Ovary (tissue), 9 donors: ENCODE measurements around the gene CRAMP1. TPM values are rescaled to one million over a fixed set of nuclear protein-coding genes. Genes with fewer than 3 reads are reported as not detected.

Experiments
- DNase-seq, 5 donors: peaks; one replicate each; pipeline ENCODE4 v3.0.0-alpha.2; 2019 to 2020
- H3K27ac ChIP-seq, 2 donors: fragments of 200-600 bp; one replicate each; pipeline versions ENCODE4 v1.5.1 to v1.8.0; 2019 to 2022
- H3K27me3 ChIP-seq: fragments of 200-600 bp; one replicate; pipeline ENCODE4 v1.8.0; 2022
- H3K36me3 ChIP-seq: fragments of 200-600 bp; sonication (generic); one replicate; pipeline ENCODE4 v1.5.1; 2019
- H3K4me1 ChIP-seq: one replicate; pipeline ENCODE4 v1.8.1; 2013; ENCODE audit warnings: mild to moderate bottlenecking, moderate library complexity; ENCODE audit not compliant: insufficient read depth
- H3K4me3 ChIP-seq: fragments of 200-600 bp; sonication (generic); one replicate; pipeline ENCODE4 v1.5.1; 2017
- H3K9me3 ChIP-seq, 2 donors: fragments of 200-600 bp in 1 of 2; sonication (generic) in 1 of 2; one replicate each; pipeline versions ENCODE4 v1.5.1 to v1.8.1; 2013 to 2019; ENCODE audit warnings: mild to moderate bottlenecking in 1 of 2, moderate library complexity in 1 of 2
- CTCF ChIP-seq, 3 donors: fragments of 450-650 bp in 2 of 3; fragments of 200-600 bp in 1 of 3; IDR thresholded peaks; one replicate each; pipeline versions ENCODE4 v1.5.1 to v1.8.0; 2016 to 2022; ENCODE audit warnings: antibody characterized with exemption in 3 of 3, mild to moderate bottlenecking in 1 of 3
- EP300 ChIP-seq: sonication (generic); formaldehyde crosslinking; IDR thresholded peaks from one replicate; pipeline ENCODE4 v1.6.1; 2017; ENCODE audit warnings: antibody characterized with exemption
- POLR2A ChIP-seq: fragments of 450-650 bp; IDR thresholded peaks from one replicate; pipeline ENCODE4 v1.6.1; 2017; ENCODE audit warnings: antibody characterized with exemption, mild to moderate bottlenecking, moderate library complexity
- WGBS, 3 donors: extraction: QIAGEN DNeasy Blood & Tissue Kit in 1 of 3; methylation state at CpG; one replicate each; pipeline versions ENCODE4 v1.1.5 to v1.1.7; 2013 to 2017; 5-methylcytosine and 5-hydroxymethylcytosine counted together
- intact Hi-C, 4 donors: fragments of 100-400 bp; cut with DNase I; formaldehyde crosslinking; loops; one replicate each; pipeline versions ENCODE4 v1.11.0 to v1.15.1; 2022 to 2023
- polyA plus RNA-seq, 2 donors: library from polyadenylated mRNA; stranded (reverse); fragments of 200-250 nt in 1 of 2; fragments of 350-450 nt in 1 of 2; fragmentation: Illumina TruSeq in 1 of 2; extraction: RNeasy Lipid Tissue Mini Kit (QIAGEN cat#74804) in 1 of 2; gene quantifications; one replicate each; pipeline ENCODE4 v1.2.3, GENCODE V29; 2013 to 2014
- total RNA-seq, 7 donors: library from RNA; depleted of rRNA in 2 of 7; stranded (reverse); fragments of >200 nt in 2 of 7; fragmentation: NEBNext Ultra II Directional in 3 of 7; extraction: Animal tissue kit (Norgen Biotek cat#: 25700) in 3 of 7; gene quantifications; one replicate each; pipeline versions ENCODE4 v1.1.0 to v1.2.4, GENCODE V29; 2016 to 2023
- donor health status: DM: no; HTN: no; CAD: no; lungs with moderate emphysema.
- donor health status: DM: no; HTN: no; CAD: no.
- donor health status: Bipolar disorder and iron deficiency.
- donor health status: DM: yes; HTN: yes; CAD: no.
- donor health status: DM: no; HTN: no; CAD: no.
- donor health status: DM: yes; HTN: yes; CAD: no.

CRAMP1 gene
- total and polyA plus RNA-seq, 9 donors, result 6.9 to 21.0 (median 17.4) TPM

- DNase-seq, result no peak
- no peak for TF ChIP-seq POLR2A
- no peak for TF ChIP-seq EP300
- TF ChIP-seq CTCF (IDR thresholded peaks at IDR 0.05), result no peak
- Histone ChIP-seq H3K36me3 (no peaks in the 10 kb centered on the region), H3K27ac (no peak overlapping the region), H3K4me1 (no peaks in the 10 kb centered on the region), H3K9me3 (no peaks in the 10 kb centered on the region), H3K27me3 (no peaks in the 10 kb centered on the region), H3K4me3 (no peak overlapping the region)
- intact Hi-C loops, result no loop called here
- 76 to 78% (median 76%) methylated on average over 9 of the region's 9 CpGs for WGBS, 3 donors
These were observed 30.4 kb upstream of the CRAMP1 start for GRCh38 chr16:1581804-1582203.

GRCh38 chr16:1583180-1583579, 29.0 kb upstream of the CRAMP1 start:
- H3K27ac ChIP-seq, result no peak overlapping the region
- no peaks in the 10 kb centered on the region for H3K36me3 ChIP-seq
- TF ChIP-seq CTCF (IDR thresholded peaks at IDR 0.05) (no peak), POLR2A (no peak), EP300 (no peak)
- H3K27me3 ChIP-seq, result no peaks in the 10 kb centered on the region
- DNase-seq, result no peak
- H3K4me3 ChIP-seq, result no peak overlapping the region
- intact Hi-C loops, result no loop called here
- WGBS, 3 donors, result 75 to 78% (median 78%) methylated on average over 15 of the region's 15 CpGs
- no peaks in the 10 kb centered on the region for H3K9me3 ChIP-seq
- H3K4me1 ChIP-seq, result no peaks in the 10 kb centered on the region

DNA sequence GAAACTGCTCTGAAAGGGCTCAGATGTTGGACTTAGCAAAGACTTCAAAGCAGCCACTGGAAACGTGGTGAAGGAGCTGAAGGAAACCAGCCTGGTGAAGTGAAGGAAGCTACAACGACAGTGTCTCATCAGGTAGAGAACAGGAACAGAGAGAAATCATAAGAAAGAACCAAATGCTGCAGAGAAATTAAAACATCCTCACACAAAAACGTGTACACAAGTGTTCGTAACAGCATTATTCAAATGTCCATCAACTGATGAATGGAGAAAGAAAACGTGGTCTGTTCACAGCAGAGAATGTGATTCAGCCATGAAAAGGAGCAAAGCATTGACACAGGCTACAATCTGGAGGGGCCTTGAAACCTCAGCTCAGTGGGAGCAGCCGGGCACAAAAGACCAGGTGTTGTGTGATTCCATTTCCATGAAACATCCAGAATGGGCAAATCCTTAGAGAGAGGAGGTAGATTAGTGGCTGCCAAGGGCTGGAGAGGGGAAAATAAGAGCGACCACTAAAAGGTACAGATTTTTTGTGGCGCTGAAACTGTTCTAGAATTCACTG, 27.2 kb upstream of the CRAMP1 start:
- no peaks in the 10 kb centered on the region for H3K36me3 ChIP-seq
- WGBS, 3 donors, result 78 to 82% (median 80%) methylated on average over 8 of the region's 8 CpGs
- intact Hi-C loops, result no loop called here

GRCh38 chr16:1590366-1590765, 21.8 kb upstream of the CRAMP1 start:
- H3K27ac ChIP-seq, result no peak overlapping the region
- TF ChIP-seq EP300 (no peak), CTCF (IDR thresholded peaks at IDR 0.05) (no peak), POLR2A (no peak)
- H3K4me3 ChIP-seq, result no peak overlapping the region
- H3K36me3 ChIP-seq, result no peaks in the 10 kb centered on the region
- intact Hi-C loops, result no loop called here
- H3K9me3 ChIP-seq, result no peaks in the 10 kb centered on the region
- no peaks in the 10 kb centered on the region for H3K4me1 ChIP-seq
- H3K27me3 ChIP-seq, result no peaks in the 10 kb centered on the region
- 87 to 90% (median 87%) methylated on average over 6 of the region's 6 CpGs for WGBS, 3 donors
- DNase-seq, result no peak

More for the DNA sequence above, 27.2 kb upstream of the CRAMP1 start:
- TF ChIP-seq POLR2A, result no peak
- Histone ChIP-seq H3K27me3 (no peaks in the 10 kb centered on the region), H3K4me3 (no peak overlapping the region), H3K9me3 (no peaks in the 10 kb centered on the region), H3K27ac (no peak overlapping the region), H3K4me1 (no peaks in the 10 kb centered on the region)
- DNase-seq, result no peak

GRCh38 chr16:1590930-1591705, 21.0 kb upstream of the CRAMP1 start:
- 89 to 92% (median 91%) methylated on average over 23 of the region's 23 CpGs for WGBS, 3 donors
- intact Hi-C loops, result no loop called here
- DNase-seq, result no peak
- no peak overlapping the region for H3K4me3 ChIP-seq
- no peaks in the 10 kb centered on the region for H3K27me3 ChIP-seq
- no peaks in the 10 kb centered on the region for H3K9me3 ChIP-seq
- TF ChIP-seq CTCF (IDR thresholded peaks at IDR 0.05), result no peak
- H3K27ac ChIP-seq, result no peak overlapping the region
- no peaks in the 10 kb centered on the region for H3K36me3 ChIP-seq
- no peaks in the 10 kb centered on the region for H3K4me1 ChIP-seq
